Measurements from ENCODE around the gene CAVIN2. TPM values are rescaled to one million over a fixed set of nuclear protein-coding genes. Genes with fewer than 3 reads are reported as not detected.

Gene CAVIN2
- total RNA-seq, 2 experiments from 2014 or later, result 0.10 TPM; not detected in 1

GRCh38 chr2:191835539-191836350 lies 11.1 kb downstream of the CAVIN2 start:
- Histone ChIP-seq H2AFZ (ENCODE audit: low read length) (no peak overlapping the region), H3K4me2 (ENCODE audit: low read length) (no peak overlapping the region), H3K9me2 (ENCODE audit: insufficient read depth, low read length) (no peaks in the 10 kb centered on the region), H3K9me3 (ENCODE audit: low read length) (no peaks in the 10 kb centered on the region), H3K36me3 (ENCODE audit: insufficient read depth, low read length) (no peaks in the 10 kb centered on the region), H3K4me3 (ENCODE audit: low read depth, low read length, poor library complexity, severe bottlenecking) (no peak overlapping the region), H3K27ac (ENCODE audit: low read depth, low read length, poor library complexity, severe bottlenecking) (no peak overlapping the region), H3K79me2 (ENCODE audit: insufficient read depth, low read depth, low read length) (no peaks in the 10 kb centered on the region), H4K20me1 (ENCODE audit: insufficient read depth, low read length) (no peaks in the 10 kb centered on the region), H3K4me1 (ENCODE audit: insufficient read depth, low read length, poor library complexity, severe bottlenecking) (no peaks in the 10 kb centered on the region)
- intact Hi-C loops (cut with micrococcal nuclease; ENCODE audit: unreplicated experiment), result no loop called here
- TF ChIP-seq CTCF (conservative IDR thresholded peaks at IDR 0.05; ENCODE audit: low read length) (no peak), EZH2phosphoT487 (IDR thresholded peaks at IDR 0.05; ENCODE audit: borderline replicate concordance, low read depth, low read length) (no peak)
- CTCF ChIA-PET (ENCODE audit: unreplicated experiment), result no interaction called here
- no peak for DNase-seq (ENCODE audit: low spot score)
- POLR2A ChIA-PET, result interaction anchor here (0.7 kb wide), 1 partner anchor 15 kb away, joined by 3 read pairs; no protein-coding TSS in a partner anchor
- BruUV-seq (replicated peaks), result no TSS peak

- intact Hi-C loops (cut with micrococcal nuclease; ENCODE audit: unreplicated experiment), result no loop called here
- no peak overlapping the region for H3K4me3 ChIP-seq (ENCODE audit: low read depth, low read length, poor library complexity, severe bottlenecking)
- DNase-seq (ENCODE audit: low spot score), result no peak
Observed at GRCh38 chr2:191835100-191835499, 11.8 kb downstream of the CAVIN2 start.

More at GRCh38 chr2:191835100-191835499, 11.8 kb downstream of the CAVIN2 start:
- Histone ChIP-seq H4K20me1 (ENCODE audit: insufficient read depth, low read length) (no peaks in the 10 kb centered on the region), H3K9me2 (ENCODE audit: insufficient read depth, low read length) (no peaks in the 10 kb centered on the region), H3K79me2 (ENCODE audit: insufficient read depth, low read depth, low read length) (no peaks in the 10 kb centered on the region), H3K4me2 (ENCODE audit: low read length) (no peak overlapping the region), H3K27ac (ENCODE audit: low read depth, low read length, poor library complexity, severe bottlenecking) (no peak overlapping the region), H3K9me3 (ENCODE audit: low read length) (no peaks in the 10 kb centered on the region), H3K36me3 (ENCODE audit: insufficient read depth, low read length) (no peaks in the 10 kb centered on the region), H3K4me1 (ENCODE audit: insufficient read depth, low read length, poor library complexity, severe bottlenecking) (no peaks in the 10 kb centered on the region), H2AFZ (ENCODE audit: low read length) (no peak overlapping the region)
- POLR2A ChIA-PET, result interaction anchor here (0.7 kb wide), 1 partner anchor 15 kb away, joined by 3 read pairs; no protein-coding TSS in a partner anchor
- TF ChIP-seq EZH2phosphoT487 (IDR thresholded peaks at IDR 0.05; ENCODE audit: borderline replicate concordance, low read depth, low read length) (no peak), CTCF (conservative IDR thresholded peaks at IDR 0.05; ENCODE audit: low read length) (no peak)
- CTCF ChIA-PET (ENCODE audit: unreplicated experiment), result no interaction called here
- BruUV-seq (replicated peaks), result no TSS peak

Data from OCI-LY7 (cell line).